GM21526 (cell line): Measurements from ENCODE around the gene PARVA.

ENCODE experiments used
- ATAC-seq: cut with Tn5 transposase; IDR thresholded peaks from one replicate; pipeline ENCODE4 v1.9.1; 2021; ENCODE audit warnings: moderate library complexity; ENCODE audit not compliant: unreplicated experiment, low FRiP score

The PARVA gene

DNA sequence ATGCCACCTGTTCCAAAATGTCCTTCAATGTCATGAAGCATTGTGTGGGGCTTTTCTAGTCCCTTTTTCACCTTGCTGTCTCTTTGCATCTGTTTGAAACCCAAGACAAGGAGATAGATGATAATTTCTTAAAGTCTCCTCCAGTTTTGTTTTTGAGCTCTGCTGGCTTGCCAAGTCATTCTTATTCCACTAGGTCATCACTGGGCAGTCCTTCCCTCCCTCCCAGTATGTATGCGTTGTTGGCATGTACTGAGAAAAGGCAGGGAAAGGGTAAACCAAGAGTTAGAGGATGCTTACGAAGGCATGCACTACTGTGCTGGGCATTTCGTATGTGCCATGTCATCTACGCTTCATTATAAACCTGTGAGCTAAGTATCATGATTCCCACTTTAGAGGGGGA, 78.6 kb downstream of the PARVA start:
- no peak for ATAC-seq

DNA sequence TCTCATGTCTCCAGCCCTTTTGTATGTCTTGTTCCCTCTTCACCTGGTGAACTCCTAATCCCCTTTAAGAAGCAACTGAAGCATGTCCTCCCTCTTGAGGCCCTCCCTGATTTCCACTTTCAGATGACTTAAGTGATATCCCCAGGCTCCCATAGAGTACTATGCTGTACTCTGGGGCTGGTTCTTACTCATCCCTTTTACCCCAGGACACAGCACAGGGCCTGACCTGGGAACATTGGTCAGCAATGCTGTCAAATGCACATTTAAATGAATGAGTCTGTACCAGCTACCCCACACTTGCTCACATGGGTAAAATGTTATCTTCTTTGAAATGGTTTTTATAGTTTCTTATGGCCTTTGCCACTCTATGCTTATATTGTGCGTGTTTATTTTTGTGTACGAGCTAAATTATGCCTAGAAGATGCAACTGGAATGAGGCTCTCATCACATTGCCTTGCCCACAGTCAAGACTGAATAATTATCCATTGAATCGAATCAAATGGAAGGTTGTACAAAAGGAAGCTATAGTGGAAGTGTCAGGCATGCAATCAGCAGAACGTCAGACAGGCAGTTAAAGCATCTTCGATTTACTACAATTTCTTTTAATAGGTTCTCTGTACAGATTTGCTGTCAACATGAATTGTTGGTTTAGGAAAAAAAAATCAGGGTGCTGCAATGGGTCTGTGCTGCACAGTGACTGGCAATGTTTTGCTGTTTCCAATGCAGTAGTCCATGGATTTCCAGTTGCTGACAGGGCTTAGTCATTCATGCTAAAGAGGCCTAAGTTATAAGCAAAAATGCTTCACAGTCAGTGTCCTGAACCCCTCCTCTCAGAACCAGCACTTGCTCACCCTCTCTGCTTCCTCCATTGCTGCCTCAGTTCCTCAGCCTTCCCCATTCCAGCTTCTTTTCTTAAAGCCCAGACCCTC, 79.5 kb downstream of the PARVA start:
- ATAC-seq = no peak

- ATAC-seq = no peak
Observed at GRCh38 chr11:12458042-12458441, 80.7 kb downstream of the PARVA start.

- no peak for ATAC-seq
Observed at GRCh38 chr11:12459374-12459773, 82.0 kb downstream of the PARVA start.

- no peak for ATAC-seq
Observed at GRCh38 chr11:12459865-12460444, 82.6 kb downstream of the PARVA start.

- no peak for ATAC-seq
Observed at GRCh38 chr11:12460466-12460865, 83.1 kb downstream of the PARVA start.

- ATAC-seq = no peak
Observed at GRCh38 chr11:12461516-12461915, 84.1 kb downstream of the PARVA start.

DNA sequence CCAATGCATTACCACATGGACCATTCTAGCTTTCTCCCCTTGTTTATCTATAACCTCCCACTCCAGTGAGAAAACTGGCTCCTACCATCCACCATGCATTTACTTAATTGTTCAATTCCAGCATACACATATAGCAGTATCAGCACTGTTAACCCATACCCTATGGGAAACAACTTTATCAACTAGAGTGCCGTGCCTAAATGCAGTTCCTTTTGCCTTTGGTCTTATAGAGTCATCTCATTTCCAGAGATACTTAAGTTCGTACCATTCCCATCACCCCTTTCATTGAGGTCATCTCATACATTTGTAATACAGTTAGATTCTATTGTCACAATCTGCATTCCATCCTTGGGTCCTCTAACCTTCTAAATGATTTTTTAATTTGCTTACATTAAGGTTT, 86.9 kb downstream of the PARVA start:
- ATAC-seq = no peak

DNA sequence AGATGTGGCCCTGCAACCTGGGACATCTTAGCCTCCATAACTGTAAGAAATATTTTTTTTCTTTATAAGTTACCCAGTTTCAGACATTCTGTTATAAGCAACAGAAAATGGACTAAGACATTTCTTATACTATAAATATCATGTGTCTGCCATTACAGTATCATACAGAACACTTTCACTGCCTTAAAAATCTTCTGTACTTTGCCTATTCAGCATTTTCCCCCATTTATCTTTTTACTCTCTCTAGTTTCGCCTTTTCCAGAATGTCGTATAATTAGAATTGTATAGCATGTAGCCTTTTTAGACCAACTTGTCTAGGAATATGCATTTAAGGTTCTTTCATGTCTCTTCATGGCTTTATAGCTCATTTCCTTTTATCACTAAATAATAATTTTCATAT, 88.0 kb downstream of the PARVA start:
- ATAC-seq = no peak

GRCh38 chr11:12467610-12468009, 90.2 kb downstream of the PARVA start:
- no peak for ATAC-seq

DNA sequence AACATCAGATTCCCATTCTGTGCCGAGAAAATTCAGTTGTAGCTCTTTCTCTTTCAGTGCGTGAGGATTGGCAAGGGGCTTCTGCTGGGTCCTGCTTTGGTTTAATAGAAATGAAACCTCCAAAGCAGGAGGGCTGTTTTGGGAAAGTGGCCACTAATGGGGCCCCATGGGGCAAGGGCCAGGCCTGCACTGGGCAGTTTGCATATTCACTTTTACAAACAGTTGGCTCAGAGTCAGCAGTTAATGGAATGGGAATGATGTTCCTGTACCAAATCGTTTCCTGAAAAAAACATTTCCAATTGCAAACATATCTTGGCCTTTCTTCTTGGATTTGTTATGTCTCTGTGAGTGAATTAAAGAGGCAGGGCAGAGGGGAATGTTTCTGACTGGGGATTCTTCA, 92.1 kb downstream of the PARVA start:
- ATAC-seq = no peak

DNA sequence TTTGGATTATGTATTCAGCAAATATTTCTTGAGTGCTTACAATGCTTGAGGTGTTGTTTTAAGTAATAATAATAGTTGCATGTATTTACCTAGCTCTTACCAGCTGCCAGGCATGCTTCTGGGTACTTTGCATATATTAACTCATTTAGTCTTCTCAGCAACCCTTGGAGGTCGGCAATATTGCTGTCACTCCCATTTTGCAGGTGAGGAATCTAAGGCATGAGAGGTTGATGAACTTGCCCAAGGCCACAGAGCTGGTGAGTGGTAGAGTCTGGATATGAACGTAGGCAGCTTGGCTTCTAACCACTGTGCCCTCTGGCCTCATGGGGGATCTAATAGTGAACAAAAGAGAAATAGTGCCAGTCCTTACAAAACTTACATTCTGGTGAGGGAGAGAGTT, 92.9 kb downstream of the PARVA start:
- no peak for ATAC-seq

GRCh38 chr11:12472401-12473005, 95.1 kb downstream of the PARVA start:
- ATAC-seq = no peak

GRCh38 chr11:12473381-12473780, 96.0 kb downstream of the PARVA start:
- ATAC-seq = no peak

- ATAC-seq = no peak
Observed at GRCh38 chr11:12474871-12475270, 97.5 kb downstream of the PARVA start.

DNA sequence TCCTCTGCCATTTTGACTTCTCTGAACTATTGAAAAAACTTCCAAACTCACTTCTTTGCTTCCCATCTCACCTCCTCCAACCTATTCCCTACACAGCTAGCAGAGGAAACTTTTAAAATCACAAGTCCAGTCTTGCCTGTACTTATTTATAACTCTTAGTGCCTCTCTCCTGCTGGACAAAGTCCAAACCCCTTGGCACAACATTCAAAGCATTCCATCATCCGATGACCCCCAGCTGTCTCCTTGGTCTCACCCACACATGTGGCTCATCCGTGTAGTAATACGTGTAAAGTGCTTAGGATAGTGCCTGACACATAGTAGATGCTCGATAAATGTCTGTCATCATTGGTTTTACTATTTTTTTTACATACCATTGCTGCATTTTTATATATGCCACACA, 101.4 kb downstream of the PARVA start:
- no peak for ATAC-seq

DNA sequence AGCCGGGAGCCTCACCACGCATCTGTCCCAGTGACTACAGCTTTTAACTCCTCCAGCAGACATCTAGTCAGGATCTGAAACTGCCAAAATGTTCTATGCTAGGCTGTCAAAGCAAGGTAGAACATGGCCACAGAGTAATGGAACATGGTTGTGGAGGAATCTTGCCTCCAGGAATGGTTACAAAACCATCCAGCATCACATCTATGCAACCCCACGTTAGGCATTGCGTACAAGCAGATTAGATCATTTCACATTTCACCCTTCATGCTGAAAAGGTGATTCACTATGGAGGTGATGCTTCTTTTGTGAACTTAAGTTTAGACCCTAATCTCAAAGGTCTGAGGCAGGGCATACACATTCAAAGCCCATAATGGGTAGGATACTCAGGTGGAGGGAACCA, 103.0 kb downstream of the PARVA start:
- no peak for ATAC-seq

DNA sequence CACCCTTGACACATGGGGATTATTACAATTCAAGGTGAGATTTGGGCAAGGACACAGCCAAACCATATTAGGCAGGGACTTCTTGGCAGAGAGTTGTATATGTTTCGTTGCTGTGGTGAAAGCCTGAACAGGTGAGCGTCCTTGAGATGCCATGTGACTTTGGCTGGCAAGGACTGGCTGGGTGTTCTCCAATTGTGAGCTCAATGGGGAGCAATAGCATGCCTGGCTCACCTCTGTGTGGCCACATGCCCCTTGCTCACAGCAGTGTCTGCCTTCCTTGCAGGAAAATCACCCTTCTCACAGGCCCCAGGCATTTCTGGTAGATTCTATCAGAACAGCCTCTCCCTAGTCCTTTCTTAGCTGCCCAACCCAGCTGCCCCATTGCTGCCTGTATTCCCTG, 105.5 kb downstream of the PARVA start:
- ATAC-seq = no peak

GRCh38 chr11:12483604-12484003, 106.2 kb downstream of the PARVA start:
- no peak for ATAC-seq

- ATAC-seq = no peak
Observed at GRCh38 chr11:12485328-12485727, 108.0 kb downstream of the PARVA start.

GRCh38 chr11:12489246-12489772, 111.9 kb downstream of the PARVA start:
- ATAC-seq = no peak
